HEK293 (cell line): ENCODE data around the gene DCX.

Experiments
- BCL11A ChIP-seq: fragments of 450-650 bp; formaldehyde crosslinking; IDR thresholded peaks from 2 replicates; pipeline ENCODE4 v1.5.1; 2016; ENCODE audit warnings: low read depth, missing biosample characterization, missing genetic modification characterization
- EGR2 ChIP-seq: fragments of 450-650 bp; formaldehyde crosslinking; IDR thresholded peaks from 2 replicates; pipeline ENCODE4 v1.5.1; 2016; ENCODE audit warnings: low read depth, missing biosample characterization, missing genetic modification characterization
- GLI4 ChIP-seq: fragments of 450-650 bp; formaldehyde crosslinking; IDR thresholded peaks from 2 replicates; pipeline ENCODE4 v1.5.1; 2016; ENCODE audit warnings: missing biosample characterization, missing genetic modification characterization
- SALL2 ChIP-seq: fragments of 450-650 bp; formaldehyde crosslinking; IDR thresholded peaks from 2 replicates; pipeline ENCODE4 v1.5.0; 2017; ENCODE audit warnings: missing biosample characterization, mild to moderate bottlenecking, missing genetic modification characterization, borderline replicate concordance
- WT1 ChIP-seq: fragments of 450-650 bp; formaldehyde crosslinking; IDR thresholded peaks from 2 replicates; pipeline ENCODE4 v1.5.1; 2016; ENCODE audit warnings: missing biosample characterization, missing genetic modification characterization
- YY1 ChIP-seq: fragments of 450-650 bp; formaldehyde crosslinking; IDR thresholded peaks from 2 replicates; pipeline ENCODE4 v1.5.1; 2018; ENCODE audit warnings: missing biosample characterization, missing genetic modification characterization
- ZNF140 ChIP-seq: fragments of 450-650 bp; formaldehyde crosslinking; IDR thresholded peaks from 2 replicates; pipeline ENCODE4 v1.5.1; 2016; ENCODE audit warnings: missing biosample characterization, missing genetic modification characterization
- ZNF174 ChIP-seq: fragments of 450-650 bp; formaldehyde crosslinking; IDR thresholded peaks from 2 replicates; pipeline ENCODE4 v1.5.0; 2017; ENCODE audit warnings: missing biosample characterization, mild to moderate bottlenecking, missing genetic modification characterization
- ZNF292 ChIP-seq: fragments of 450-650 bp; formaldehyde crosslinking; IDR thresholded peaks from 2 replicates; pipeline ENCODE4 v1.5.1; 2016; ENCODE audit warnings: low read depth, missing biosample characterization, missing genetic modification characterization, borderline replicate concordance
- ZNF76 ChIP-seq: fragments of 450-650 bp; formaldehyde crosslinking; IDR thresholded peaks from 2 replicates; pipeline ENCODE4; 2016; ENCODE audit warnings: low read depth, missing biosample characterization, missing genetic modification characterization, borderline replicate concordance
- TF ChIP-seq, protein P1 (sequence below): fragments of 450-650 bp; formaldehyde crosslinking; IDR thresholded peaks from 2 replicates; pipeline ENCODE4 v1.5.1; 2016; ENCODE audit warnings: missing biosample characterization, missing genetic modification characterization
- TF ChIP-seq, protein P2 (sequence below): fragments of 450-650 bp; formaldehyde crosslinking; IDR thresholded peaks from 2 replicates; pipeline ENCODE4 v1.5.1; 2016; ENCODE audit warnings: missing biosample characterization, missing genetic modification characterization
- TF ChIP-seq, protein P3 (sequence below): fragments of 450-650 bp; formaldehyde crosslinking; IDR thresholded peaks from 2 replicates; pipeline ENCODE4 v1.5.1; 2016; ENCODE audit warnings: missing biosample characterization, missing genetic modification characterization
- TF ChIP-seq, protein P4 (sequence below): fragments of 450-650 bp; formaldehyde crosslinking; IDR thresholded peaks from 2 replicates; pipeline ENCODE4 v1.5.1; 2016; ENCODE audit warnings: missing biosample characterization, missing genetic modification characterization

DNA sequence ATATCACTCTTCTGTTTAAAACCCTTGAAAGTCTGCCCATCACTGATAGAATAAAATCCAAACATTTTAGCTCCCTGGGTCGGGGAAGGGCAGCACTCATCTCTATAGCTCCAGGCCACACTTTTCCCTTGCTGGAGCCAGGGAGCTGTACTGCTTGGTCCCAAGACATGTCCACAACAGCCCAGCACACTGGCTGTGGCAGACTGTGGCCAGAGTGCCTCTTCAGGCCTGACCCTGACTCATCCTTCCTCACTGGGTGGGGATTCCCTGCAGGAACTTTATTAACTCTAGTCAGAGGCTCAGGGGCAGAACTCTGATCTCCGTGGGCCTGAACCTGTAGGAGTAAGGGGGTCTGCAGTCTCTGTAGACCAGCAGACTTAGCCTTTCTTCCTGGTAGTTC, 71.9 kb downstream of the DCX start:
- TF ChIP-seq, protein P1, sequence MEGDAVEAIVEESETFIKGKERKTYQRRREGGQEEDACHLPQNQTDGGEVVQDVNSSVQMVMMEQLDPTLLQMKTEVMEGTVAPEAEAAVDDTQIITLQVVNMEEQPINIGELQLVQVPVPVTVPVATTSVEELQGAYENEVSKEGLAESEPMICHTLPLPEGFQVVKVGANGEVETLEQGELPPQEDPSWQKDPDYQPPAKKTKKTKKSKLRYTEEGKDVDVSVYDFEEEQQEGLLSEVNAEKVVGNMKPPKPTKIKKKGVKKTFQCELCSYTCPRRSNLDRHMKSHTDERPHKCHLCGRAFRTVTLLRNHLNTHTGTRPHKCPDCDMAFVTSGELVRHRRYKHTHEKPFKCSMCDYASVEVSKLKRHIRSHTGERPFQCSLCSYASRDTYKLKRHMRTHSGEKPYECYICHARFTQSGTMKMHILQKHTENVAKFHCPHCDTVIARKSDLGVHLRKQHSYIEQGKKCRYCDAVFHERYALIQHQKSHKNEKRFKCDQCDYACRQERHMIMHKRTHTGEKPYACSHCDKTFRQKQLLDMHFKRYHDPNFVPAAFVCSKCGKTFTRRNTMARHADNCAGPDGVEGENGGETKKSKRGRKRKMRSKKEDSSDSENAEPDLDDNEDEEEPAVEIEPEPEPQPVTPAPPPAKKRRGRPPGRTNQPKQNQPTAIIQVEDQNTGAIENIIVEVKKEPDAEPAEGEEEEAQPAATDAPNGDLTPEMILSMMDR: no peak
- no peak for TF ChIP-seq BCL11A (tag by site-specific recombination)
- TF ChIP-seq SALL2: no peak
- TF ChIP-seq ZNF174: no peak
- TF ChIP-seq, protein P2, sequence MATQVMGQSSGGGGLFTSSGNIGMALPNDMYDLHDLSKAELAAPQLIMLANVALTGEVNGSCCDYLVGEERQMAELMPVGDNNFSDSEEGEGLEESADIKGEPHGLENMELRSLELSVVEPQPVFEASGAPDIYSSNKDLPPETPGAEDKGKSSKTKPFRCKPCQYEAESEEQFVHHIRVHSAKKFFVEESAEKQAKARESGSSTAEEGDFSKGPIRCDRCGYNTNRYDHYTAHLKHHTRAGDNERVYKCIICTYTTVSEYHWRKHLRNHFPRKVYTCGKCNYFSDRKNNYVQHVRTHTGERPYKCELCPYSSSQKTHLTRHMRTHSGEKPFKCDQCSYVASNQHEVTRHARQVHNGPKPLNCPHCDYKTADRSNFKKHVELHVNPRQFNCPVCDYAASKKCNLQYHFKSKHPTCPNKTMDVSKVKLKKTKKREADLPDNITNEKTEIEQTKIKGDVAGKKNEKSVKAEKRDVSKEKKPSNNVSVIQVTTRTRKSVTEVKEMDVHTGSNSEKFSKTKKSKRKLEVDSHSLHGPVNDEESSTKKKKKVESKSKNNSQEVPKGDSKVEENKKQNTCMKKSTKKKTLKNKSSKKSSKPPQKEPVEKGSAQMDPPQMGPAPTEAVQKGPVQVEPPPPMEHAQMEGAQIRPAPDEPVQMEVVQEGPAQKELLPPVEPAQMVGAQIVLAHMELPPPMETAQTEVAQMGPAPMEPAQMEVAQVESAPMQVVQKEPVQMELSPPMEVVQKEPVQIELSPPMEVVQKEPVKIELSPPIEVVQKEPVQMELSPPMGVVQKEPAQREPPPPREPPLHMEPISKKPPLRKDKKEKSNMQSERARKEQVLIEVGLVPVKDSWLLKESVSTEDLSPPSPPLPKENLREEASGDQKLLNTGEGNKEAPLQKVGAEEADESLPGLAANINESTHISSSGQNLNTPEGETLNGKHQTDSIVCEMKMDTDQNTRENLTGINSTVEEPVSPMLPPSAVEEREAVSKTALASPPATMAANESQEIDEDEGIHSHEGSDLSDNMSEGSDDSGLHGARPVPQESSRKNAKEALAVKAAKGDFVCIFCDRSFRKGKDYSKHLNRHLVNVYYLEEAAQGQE: no peak
- TF ChIP-seq ZNF140 (tag by site-specific recombination): no peak
- TF ChIP-seq ZNF292 (tag by site-specific recombination): no peak
- TF ChIP-seq WT1 (tag by site-specific recombination): no peak
- TF ChIP-seq ZNF76 (tag by site-specific recombination): no peak
- TF ChIP-seq YY1 (tag by site-specific recombination): no peak
- TF ChIP-seq, protein P3, sequence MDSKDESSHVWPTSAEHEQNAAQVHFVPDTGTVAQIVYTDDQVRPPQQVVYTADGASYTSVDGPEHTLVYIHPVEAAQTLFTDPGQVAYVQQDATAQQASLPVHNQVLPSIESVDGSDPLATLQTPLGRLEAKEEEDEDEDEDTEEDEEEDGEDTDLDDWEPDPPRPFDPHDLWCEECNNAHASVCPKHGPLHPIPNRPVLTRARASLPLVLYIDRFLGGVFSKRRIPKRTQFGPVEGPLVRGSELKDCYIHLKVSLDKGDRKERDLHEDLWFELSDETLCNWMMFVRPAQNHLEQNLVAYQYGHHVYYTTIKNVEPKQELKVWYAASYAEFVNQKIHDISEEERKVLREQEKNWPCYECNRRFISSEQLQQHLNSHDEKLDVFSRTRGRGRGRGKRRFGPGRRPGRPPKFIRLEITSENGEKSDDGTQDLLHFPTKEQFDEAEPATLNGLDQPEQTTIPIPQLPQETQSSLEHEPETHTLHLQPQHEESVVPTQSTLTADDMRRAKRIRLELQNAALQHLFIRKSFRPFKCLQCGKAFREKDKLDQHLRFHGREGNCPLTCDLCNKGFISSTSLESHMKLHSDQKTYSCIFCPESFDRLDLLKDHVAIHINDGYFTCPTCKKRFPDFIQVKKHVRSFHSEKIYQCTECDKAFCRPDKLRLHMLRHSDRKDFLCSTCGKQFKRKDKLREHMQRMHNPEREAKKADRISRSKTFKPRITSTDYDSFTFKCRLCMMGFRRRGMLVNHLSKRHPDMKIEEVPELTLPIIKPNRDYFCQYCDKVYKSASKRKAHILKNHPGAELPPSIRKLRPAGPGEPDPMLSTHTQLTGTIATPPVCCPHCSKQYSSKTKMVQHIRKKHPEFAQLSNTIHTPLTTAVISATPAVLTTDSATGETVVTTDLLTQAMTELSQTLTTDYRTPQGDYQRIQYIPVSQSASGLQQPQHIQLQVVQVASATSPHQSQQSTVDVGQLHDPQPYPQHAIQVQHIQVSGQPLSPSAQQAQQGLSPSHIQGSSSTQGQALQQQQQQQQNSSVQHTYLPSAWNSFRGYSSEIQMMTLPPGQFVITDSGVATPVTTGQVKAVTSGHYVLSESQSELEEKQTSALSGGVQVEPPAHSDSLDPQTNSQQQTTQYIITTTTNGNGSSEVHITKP: no peak
- no peak for TF ChIP-seq EGR2 (tag by site-specific recombination)
- TF ChIP-seq GLI4 (tag by site-specific recombination): no peak
- TF ChIP-seq, protein P4, sequence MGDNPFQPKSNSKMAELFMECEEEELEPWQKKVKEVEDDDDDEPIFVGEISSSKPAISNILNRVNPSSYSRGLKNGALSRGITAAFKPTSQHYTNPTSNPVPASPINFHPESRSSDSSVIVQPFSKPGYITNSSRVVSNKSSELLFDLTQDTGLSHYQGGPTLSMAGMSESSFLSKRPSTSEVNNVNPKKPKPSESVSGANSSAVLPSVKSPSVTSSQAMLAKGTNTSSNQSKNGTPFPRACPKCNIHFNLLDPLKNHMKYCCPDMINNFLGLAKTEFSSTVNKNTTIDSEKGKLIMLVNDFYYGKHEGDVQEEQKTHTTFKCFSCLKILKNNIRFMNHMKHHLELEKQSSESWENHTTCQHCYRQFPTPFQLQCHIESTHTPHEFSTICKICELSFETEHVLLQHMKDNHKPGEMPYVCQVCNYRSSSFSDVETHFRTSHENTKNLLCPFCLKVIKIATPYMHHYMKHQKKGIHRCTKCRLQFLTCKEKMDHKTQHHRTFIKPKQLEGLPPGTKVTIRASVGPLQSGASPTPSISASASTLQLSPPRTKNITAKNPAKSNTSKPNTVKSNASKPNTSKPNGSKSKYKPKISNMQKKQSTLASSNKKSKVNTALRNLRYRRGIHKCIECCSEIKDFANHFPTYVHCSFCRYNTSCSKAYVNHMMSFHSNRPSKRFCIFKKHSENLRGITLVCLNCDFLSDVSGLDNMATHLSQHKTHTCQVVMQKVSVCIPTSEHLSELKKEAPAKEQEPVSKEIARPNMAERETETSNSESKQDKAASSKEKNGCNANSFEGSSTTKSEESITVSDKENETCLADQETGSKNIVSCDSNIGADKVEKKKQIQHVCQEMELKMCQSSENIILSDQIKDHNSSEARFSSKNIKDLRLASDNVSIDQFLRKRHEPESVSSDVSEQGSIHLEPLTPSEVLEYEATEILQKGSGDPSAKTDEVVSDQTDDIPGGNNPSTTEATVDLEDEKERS (tag by site-specific recombination): no peak
